SK-N-SH (cell line): ENCODE data around the gene HSD17B7. TPM values are rescaled to one million over a fixed set of nuclear protein-coding genes. Genes with fewer than 3 reads are reported as not detected.
A peak's percentile ranks its signal among the peaks of the same experiment; 100 is the strongest.

Experiments used
- CTCF ChIA-PET: fragments of 300-600, 350-600 bp; formaldehyde crosslinking; extraction: SDS; loops from one replicate; lab custom pipeline; 2021; lab: Yijun Ruan, JAX
- POLR2A ChIA-PET: fragments of 350-600 bp; sonication (Branson Sonifier 250); formaldehyde crosslinking; extraction: SDS; loops from one replicate; lab custom pipeline; 2020; ENCODE audit warnings: antibody characterized with exemption, inconsistent platforms; lab: Yijun Ruan, JAX
- DNase-seq: peaks from one replicate; pipeline ENCODE4 v3.0.0; 2012
- H2AFZ ChIP-seq: fragments of 200-600 bp; sonication (generic); 2 replicates; pipeline ENCODE4 v1.8.1; 2016; ENCODE audit warnings: antibody characterized with exemption, mild to moderate bottlenecking, low read depth
- H3F3A ChIP-seq: fragments of 200-600 bp; sonication (generic); replicated peaks from 2 replicates; pipeline ENCODE3; 2016; ENCODE audit warnings: antibody characterized with exemption, mild to moderate bottlenecking; ENCODE audit not compliant: insufficient read depth
- H3K27ac ChIP-seq, 2 experiments: fragments of 200-500 bp in 1 of 2; fragments of 200-600 bp in 1 of 2; sonication (Bioruptor generic) in 1 of 2; sonication (generic), shearing (Covaris generic) in 1 of 2; 2 replicates each; pipeline versions ENCODE4 v1.5.1 to v1.6.1; 2014 to 2016; ENCODE audit warnings: low read depth in 2 of 2, inconsistent platforms in 1 of 2, low read length in 1 of 2, mild to moderate bottlenecking in 1 of 2, mixed read lengths in 1 of 2
- H3K27me3 ChIP-seq: fragments of 200-600 bp; sonication (generic), shearing (Covaris generic); 2 replicates; pipeline ENCODE4 v1.6.1; 2016; ENCODE audit warnings: mixed run types; ENCODE audit not compliant: insufficient read depth
- H3K36me3 ChIP-seq, 2 experiments: fragments of 200-500 bp in 1 of 2; fragments of 200-600 bp in 1 of 2; sonication (Bioruptor generic) in 1 of 2; sonication (generic) in 1 of 2; replicated peaks in 1 of 2; 2 replicates each; pipeline versions ENCODE3 to v1.5.1; 2014 to 2016; ENCODE audit warnings: low read length in 1 of 2, mild to moderate bottlenecking in 1 of 2; ENCODE audit not compliant: insufficient read depth in 2 of 2, control insufficient read depth in 1 of 2
- H3K4me1 ChIP-seq, 2 experiments: fragments of 200-500 bp in 1 of 2; fragments of 200-600 bp in 1 of 2; sonication (Bioruptor generic) in 1 of 2; sonication (generic), shearing (Covaris generic) in 1 of 2; 2 replicates each; pipeline versions ENCODE4 v1.5.1 to v1.6.1; 2014 to 2016; ENCODE audit warnings: low read depth in 1 of 2, low read length in 1 of 2, mixed run types in 1 of 2; ENCODE audit not compliant: insufficient read depth in 2 of 2, control insufficient read depth in 1 of 2
- H3K4me2 ChIP-seq: fragments of 200-600 bp; sonication (generic), shearing (Covaris generic); 2 replicates; pipeline ENCODE4 v1.6.1; 2017; ENCODE audit warnings: mixed run types
- H3K4me3 ChIP-seq, 2 experiments: fragments of 200-500 bp in 1 of 2; fragments of 200-600 bp in 1 of 2; sonication (Bioruptor generic) in 1 of 2; sonication (generic), shearing (Covaris generic) in 1 of 2; 2 replicates each; pipeline versions ENCODE4 v1.5.1 to v1.8.1; 2014 to 2016; ENCODE audit warnings: low read depth in 2 of 2, inconsistent platforms in 1 of 2, low read length in 1 of 2, mild to moderate bottlenecking in 1 of 2, mixed read lengths in 1 of 2, moderate library complexity in 1 of 2
- H3K79me2 ChIP-seq: fragments of 200-600 bp; sonication (generic); 2 replicates; pipeline ENCODE4 v1.8.1; 2017; ENCODE audit warnings: mild to moderate bottlenecking; ENCODE audit not compliant: insufficient read depth
- H3K9ac ChIP-seq: fragments of 200-600 bp; sonication (generic); 2 replicates; pipeline ENCODE4 v1.6.1; 2017; ENCODE audit warnings: mixed run types
- H3K9me2 ChIP-seq: fragments of 200-600 bp; sonication (generic); 2 replicates; pipeline ENCODE4 v1.6.1; 2017; ENCODE audit warnings: mixed run types
- H3K9me3 ChIP-seq: fragments of 200-600 bp; sonication (generic); 2 replicates; pipeline ENCODE4 v1.6.1; 2017; ENCODE audit warnings: mixed run types, mild to moderate bottlenecking, moderate library complexity
- H4K20me1 ChIP-seq: fragments of 200-600 bp; sonication (generic); 2 replicates; pipeline ENCODE4 v1.6.1; 2017; ENCODE audit warnings: mild to moderate bottlenecking, mixed run types; ENCODE audit not compliant: insufficient read depth
- CTCF ChIP-seq: fragments of 200-600 bp; sonication (generic); IDR thresholded peaks from 2 replicates; pipeline ENCODE4 v1.6.1; 2017; ENCODE audit warnings: antibody characterized with exemption, mild to moderate bottlenecking, moderate library complexity
- ELF1 ChIP-seq: IDR thresholded peaks from 2 replicates; pipeline ENCODE4 v1.4.0; 2012
- EZH2phosphoT487 ChIP-seq: fragments of 200-600 bp; sonication (generic); IDR thresholded peaks from 2 replicates; pipeline ENCODE4 v1.6.1; 2017; ENCODE audit warnings: low read depth, mixed run types, mild to moderate bottlenecking, antibody characterized with exemption, moderate library complexity, borderline replicate concordance
- FOSL2 ChIP-seq: IDR thresholded peaks from 2 replicates; pipeline ENCODE4 v1.4.0; 2012; ENCODE audit warnings: low read depth, mild to moderate bottlenecking, moderate library complexity, borderline replicate concordance
- GABPA ChIP-seq: IDR thresholded peaks from 2 replicates; pipeline ENCODE4 v1.4.0; 2012; ENCODE audit warnings: low read depth, mild to moderate bottlenecking
- GATA2 ChIP-seq: sonication (generic); formaldehyde crosslinking; IDR thresholded peaks from 2 replicates; pipeline ENCODE4 v1.5.0; 2020; ENCODE audit warnings: mild to moderate bottlenecking, missing genetic modification reagents
- JUND ChIP-seq: IDR thresholded peaks from 2 replicates; pipeline ENCODE4 v1.4.0; 2012
- MAX ChIP-seq: IDR thresholded peaks from 2 replicates; pipeline ENCODE4 v1.4.0; 2012; ENCODE audit warnings: low read depth
- MEF2A ChIP-seq: IDR thresholded peaks from 2 replicates; pipeline ENCODE4 v1.4.0; 2012; ENCODE audit warnings: low read depth, borderline replicate concordance
- MXI1 ChIP-seq: IDR thresholded peaks from 2 replicates; pipeline ENCODE4 v1.6.1; 2012; ENCODE audit warnings: mild to moderate bottlenecking, low read depth, low read length, improper control_type of control experiment
- NRF1 ChIP-seq: IDR thresholded peaks from 2 replicates; pipeline ENCODE4 v1.6.1; 2012; ENCODE audit warnings: low read depth, mild to moderate bottlenecking, low read length
- RAD21 ChIP-seq: IDR thresholded peaks from 2 replicates; pipeline ENCODE4 v1.6.1; 2012; ENCODE audit warnings: mild to moderate bottlenecking, low read length
- RFX5 ChIP-seq: IDR thresholded peaks from 2 replicates; pipeline ENCODE4 v1.6.1; 2012; ENCODE audit warnings: mild to moderate bottlenecking, improper control_type of control experiment, low read length
- RXRA ChIP-seq: IDR thresholded peaks from 2 replicates; pipeline ENCODE4 v1.4.0; 2012; ENCODE audit warnings: low read depth, mild to moderate bottlenecking, borderline replicate concordance
- SMC3 ChIP-seq: IDR thresholded peaks from 2 replicates; pipeline ENCODE4 v1.6.1; 2012; ENCODE audit warnings: low read depth, low read length, improper control_type of control experiment
- ZBTB33 ChIP-seq: IDR thresholded peaks from 2 replicates; pipeline ENCODE4 v1.4.0; 2012; ENCODE audit warnings: low read depth, borderline replicate concordance
- WGBS: methylation state at CpG from one replicate; pipeline ENCODE4 v1.1.6; 2017; ENCODE audit warnings: low lambda C conversion rate; 5-methylcytosine and 5-hydroxymethylcytosine counted together
- polyA plus RNA-seq, 3 experiments: library from polyadenylated mRNA; depleted of rRNA; stranded (reverse); fragments of >200 nt; gene quantifications; 2 replicates each; pipeline ENCODE4 v1.2.3, GENCODE V29; 2012

HSD17B7 gene
- polyA plus RNA-seq, 1 of the 3 experiments (the other 2 are of a cell fraction), result 14.5 TPM

- Histone ChIP-seq H3K9me2 (no peaks in the 10 kb centered on the region), H3K4me3 (no peak overlapping the region; a peak in 1 of 4 replicates), H3K36me3 (no peaks in the 10 kb centered on the region), H3F3A (peaks cover 28% of the 10 kb centered on the region), H3K9ac (peak overlapping the region; percentile 69), H3K27me3 (no peaks in the 10 kb centered on the region), H3K4me2 (peak overlapping the region; percentile 10; the same call in 1 of the 2 replicates), H2AFZ (peak overlapping the region; percentile 24), H4K20me1 (no peaks in the 10 kb centered on the region), H3K79me2 (no peaks in the 10 kb centered on the region), H3K9me3 (no peaks in the 10 kb centered on the region), H3K4me1 (peaks cover 8 to 43% of the 10 kb centered on the region in 2 experiments; a peak in 3 of 4 replicates), H3K27ac (peak overlapping the region; percentile 58 to 92; a peak in 3 of 4 replicates)
- WGBS, result 17% methylated on average over 4 of the region's 4 CpGs
- CTCF ChIA-PET, result interaction anchor here (0.6 to 4.6 kb wide), 45 partner anchors 8 to 1085 kb away, joined by 3 to 77 read pairs (median 4); partner anchors contain the start of genes NUF2 and RGS4
- POLR2A ChIA-PET, result interaction anchor here (0.5 to 1.3 kb wide), 2 partner anchors 74 to 485 kb away, joined by 3 to 4 read pairs; no protein-coding TSS in a partner anchor
- TF ChIP-seq GABPA (peak; percentile 40; the same call in 1 of the 2 replicates), GATA2 (CRISPR knock-in tag) (no peak), MEF2A (no peak), CTCF (peak; percentile 94), NRF1 (no peak), RFX5 (no peak), MAX (no peak), SMC3 (peak; percentile 81), RXRA (no peak), JUND (no peak), RAD21 (peak; percentile 85), FOSL2 (no peak), MXI1 (no peak), ELF1 (peak; percentile 78), ZBTB33 (no peak), EZH2phosphoT487 (no peak)
- DNase-seq, result peak; percentile 66
Observed at GRCh38 chr1:162854245-162854882, 63.9 kb downstream of the HSD17B7 start.
